GM18870 (cell line): ENCODE data around the gene GCNT4.
"Not testable (repeated sequence)": the region's sequence is repeated elsewhere in the genome, so short reads cannot be mapped to it uniquely, and the experiment has no call there.

Experiments
- ATAC-seq: cut with Tn5 transposase; IDR thresholded peaks from one replicate; pipeline ENCODE4 v1.9.1; 2021; ENCODE audit warnings: moderate library complexity; ENCODE audit not compliant: unreplicated experiment

GCNT4 gene, protein sequence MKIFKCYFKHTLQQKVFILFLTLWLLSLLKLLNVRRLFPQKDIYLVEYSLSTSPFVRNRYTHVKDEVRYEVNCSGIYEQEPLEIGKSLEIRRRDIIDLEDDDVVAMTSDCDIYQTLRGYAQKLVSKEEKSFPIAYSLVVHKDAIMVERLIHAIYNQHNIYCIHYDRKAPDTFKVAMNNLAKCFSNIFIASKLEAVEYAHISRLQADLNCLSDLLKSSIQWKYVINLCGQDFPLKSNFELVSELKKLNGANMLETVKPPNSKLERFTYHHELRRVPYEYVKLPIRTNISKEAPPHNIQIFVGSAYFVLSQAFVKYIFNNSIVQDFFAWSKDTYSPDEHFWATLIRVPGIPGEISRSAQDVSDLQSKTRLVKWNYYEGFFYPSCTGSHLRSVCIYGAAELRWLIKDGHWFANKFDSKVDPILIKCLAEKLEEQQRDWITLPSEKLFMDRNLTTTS

DNA sequence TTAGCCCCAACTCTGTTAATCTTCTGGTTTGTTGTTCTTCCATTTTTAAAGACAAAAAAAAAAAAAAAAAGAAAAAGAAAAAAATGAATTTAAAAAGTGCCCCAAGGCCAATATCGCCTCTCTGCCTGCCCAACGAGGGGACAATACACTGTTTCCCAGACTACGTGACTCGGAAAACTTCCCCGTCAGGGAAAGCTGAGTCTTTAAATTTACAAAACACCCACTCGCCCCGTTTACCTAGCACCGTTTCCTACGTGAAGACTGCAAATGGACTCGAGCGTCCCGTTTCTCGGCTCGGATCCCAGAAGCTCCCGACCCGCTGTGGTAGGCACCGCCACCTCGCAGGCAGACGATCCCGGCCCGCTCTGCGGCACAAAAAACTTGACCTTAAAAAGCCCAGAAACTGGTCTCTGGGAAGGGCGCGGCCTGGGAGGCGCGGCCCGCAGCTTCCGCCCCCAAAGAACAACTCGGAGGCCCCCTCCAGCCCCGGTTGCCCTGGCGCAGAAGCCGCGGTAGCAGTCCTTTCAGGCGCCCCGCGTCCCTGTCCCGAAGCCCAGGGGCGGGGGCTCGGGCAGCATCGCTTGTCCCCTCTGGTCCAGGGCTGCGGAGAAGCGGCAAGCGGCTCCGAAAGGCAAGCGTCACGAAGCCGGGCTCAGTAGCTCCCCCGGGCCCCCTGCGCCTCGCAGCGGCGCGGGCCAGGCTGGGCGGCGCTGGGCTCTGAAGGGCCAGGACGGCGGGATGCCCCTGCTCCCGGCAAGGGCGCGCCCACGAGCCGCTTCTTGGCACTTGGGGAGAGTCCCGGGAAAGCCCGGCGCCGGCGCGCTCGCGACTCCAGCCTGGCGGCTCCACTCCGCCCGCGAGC is at the start of gene GCNT4:
Gene GCNT4 (minus strand): TSS at position 367 of the 862 bp plus-strand sequence. CDS start 22,521 bp downstream, outside the sequence.
- ATAC-seq, result no peak

DNA sequence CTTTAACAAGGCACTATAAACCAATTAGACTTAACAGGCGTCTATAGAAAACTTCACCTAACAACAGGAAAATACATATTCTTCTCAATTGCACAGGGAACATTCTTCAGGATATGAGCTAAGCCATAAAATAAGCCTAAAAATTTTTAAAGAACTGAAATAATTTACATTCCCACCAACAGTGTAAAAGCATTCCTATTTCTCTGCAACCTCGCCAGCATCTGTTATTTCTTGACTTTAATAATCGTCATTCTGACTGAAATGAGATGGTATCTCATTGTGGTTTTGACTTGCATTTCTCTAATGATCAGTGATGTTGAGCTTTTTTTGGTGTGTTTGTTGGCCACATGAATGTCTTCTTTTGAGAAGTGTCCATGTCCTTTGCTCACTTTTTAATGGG is 43.6 kb upstream of the GCNT4 start:
- not testable (repeated sequence) for ATAC-seq

DNA sequence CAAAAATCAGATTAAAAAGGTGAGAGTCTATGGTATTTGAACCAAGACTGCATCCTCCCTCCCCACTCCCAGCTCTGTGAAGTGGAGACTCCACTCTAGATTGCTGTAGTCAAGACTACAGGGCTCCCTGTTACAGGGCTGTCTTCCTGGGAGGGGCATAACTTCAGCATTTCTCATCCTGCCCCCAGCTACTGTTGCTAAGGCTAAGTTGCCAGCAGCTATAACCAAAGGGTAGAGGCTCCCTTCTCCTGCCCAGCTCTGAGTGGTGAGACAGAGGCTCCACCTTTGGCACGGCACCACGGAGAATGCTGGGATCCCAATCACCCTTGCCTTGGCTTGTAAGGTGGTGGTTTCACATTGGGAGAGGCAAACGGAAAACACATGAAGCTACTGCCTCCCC is 39.2 kb upstream of the GCNT4 start:
- ATAC-seq, result no peak

DNA sequence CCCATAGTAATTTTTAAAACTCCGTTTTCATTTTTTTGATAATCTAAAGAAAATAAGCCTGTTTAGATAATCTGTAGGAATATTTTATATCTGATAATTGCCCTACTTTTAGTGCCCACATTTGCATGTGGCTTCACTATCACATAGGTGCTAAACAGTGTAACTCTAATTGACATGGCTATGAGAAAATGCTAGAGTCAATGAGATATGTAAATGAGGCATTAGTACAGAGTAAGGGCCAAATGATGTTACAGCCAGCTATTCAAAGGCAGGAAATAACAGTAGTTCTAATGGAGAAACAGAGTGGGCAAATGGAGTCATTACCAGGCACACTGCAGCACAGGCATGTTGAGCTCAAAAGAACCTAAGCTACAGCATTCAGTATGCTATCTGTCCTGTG is 37.3 kb upstream of the GCNT4 start:
- no peak for ATAC-seq

DNA sequence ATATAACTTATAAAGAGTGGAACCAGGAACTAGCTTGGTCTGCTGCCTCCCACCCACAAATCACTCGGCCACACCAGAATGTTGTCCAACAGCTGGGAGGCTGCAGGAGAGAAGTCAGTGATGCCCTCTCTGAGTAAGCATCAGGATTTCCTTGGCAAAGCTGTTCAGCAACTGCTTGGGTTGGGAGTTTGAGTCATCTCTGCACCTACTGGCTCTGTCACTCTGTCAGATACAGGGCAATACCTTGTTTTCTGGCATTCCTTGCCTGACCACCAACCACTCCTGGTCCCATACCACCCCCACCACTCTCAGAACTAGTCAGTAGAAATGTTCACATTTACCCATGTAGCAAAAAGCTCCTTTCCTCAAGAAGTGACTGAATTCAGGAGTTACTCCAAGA is 36.8 kb upstream of the GCNT4 start:
- no peak for ATAC-seq

DNA sequence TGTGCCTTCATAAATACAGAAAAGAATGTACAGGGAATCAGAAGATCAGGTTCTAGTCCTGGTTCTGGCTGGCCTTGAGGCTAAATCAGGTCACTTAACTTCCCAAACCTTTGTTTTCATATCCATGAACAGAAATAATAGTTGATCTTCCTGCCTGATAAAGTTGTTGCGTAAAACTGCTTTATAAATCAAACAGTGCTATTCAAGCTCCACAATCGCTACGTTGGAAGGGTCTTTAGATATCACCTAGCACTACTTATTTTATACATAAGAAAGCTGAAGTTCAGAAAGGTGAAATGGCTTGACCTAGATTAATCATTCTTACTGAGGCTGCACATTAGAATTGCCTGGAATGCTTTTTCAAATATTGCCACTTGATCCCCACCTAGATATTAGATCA is 36.3 kb upstream of the GCNT4 start:
- no peak for ATAC-seq

DNA sequence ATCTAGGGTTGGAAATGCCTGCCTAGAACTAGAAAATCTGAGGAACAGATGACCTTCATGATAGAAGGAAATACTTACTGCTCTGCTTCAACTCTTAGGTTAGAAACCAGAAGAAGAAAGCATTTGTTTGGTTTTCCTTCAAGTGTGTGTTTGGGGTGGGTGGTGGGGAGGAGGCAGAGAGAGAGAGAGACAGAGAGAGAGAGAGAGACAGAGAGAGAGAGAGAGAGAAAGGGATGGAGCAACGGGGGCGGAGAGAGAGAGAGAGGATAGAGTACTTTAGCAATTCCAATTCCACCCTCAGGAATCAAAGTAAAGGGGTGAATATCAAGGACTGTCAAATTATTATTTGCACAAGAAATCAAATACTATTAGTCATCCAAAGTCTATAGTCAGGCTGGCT is 29.2 kb upstream of the GCNT4 start:
- ATAC-seq, result no peak

DNA sequence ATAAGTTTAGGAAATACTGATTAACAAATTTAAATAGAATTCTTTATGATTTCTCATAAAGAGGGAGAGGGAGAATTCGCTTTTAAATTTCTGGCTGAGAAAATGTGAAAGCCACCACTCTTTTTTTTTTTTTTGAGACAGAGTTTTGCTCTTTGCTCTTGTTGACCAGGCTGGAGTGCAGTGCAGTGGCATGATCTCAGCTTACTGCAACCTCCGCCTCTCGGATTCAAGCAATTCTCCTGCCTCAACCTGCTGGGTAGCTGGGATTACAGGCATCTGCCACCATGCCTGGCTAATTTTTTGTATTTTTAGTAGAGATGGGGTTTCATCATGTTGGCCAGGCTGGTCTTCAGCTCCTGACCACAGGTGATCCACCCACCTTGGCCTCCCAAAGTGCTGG is 27.0 kb upstream of the GCNT4 start:
- not testable (repeated sequence) for ATAC-seq

DNA sequence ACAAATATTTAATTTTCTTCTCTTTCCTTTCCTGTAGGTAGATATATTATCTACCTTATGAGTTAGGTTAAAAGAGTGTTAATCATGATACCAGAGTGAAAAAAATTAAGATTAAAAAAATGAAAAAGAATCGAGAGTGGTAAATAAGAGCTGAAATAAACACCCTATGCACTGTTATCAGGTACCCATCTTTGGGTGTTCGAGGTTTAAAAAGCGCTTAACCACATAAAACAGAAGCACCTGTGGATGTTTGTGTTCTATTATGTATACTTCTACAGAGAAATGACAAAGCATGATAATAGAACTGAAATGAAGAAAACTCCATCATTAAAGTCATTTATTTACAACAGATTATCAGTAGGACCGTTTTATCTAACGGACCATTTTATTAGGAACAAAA is 25.7 kb upstream of the GCNT4 start:
- no peak for ATAC-seq

DNA sequence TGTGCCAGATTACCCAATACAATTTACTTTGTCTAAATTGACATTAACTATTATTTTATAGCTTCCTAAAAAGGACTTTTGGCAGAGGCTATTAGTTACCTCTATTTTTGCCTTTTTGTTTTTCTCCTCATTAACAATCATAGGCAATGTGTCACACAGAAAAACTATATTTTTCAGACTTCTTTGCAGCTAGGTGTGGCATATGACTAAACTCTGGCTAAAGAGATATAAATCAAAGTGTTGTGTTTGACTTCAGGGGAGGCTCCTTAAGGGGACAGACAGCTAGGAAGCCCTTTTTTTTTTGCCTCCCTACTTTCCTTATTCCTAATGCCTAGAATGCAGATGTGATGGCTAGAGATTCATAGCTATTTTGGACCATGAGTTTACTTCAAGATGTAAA is 19.7 kb upstream of the GCNT4 start:
- ATAC-seq, result no peak

DNA sequence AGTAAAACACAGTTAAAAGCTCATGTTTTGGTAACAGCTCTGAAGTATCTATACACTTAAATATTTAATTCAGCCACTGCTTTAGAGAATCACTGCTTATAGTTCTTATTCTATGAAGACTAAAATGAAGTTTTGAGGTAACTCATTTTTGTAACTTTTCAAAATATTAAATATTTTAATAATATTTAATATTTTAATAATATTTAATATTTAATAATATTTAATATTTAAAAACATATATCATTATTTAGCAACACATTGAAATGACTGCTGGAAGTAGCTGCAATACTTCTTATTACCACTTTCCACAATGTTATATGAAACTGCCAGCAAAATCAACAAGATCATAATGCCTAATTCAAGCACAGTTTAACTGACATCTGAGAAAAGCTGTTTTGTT is 18.7 kb upstream of the GCNT4 start:
- ATAC-seq, result no peak

DNA sequence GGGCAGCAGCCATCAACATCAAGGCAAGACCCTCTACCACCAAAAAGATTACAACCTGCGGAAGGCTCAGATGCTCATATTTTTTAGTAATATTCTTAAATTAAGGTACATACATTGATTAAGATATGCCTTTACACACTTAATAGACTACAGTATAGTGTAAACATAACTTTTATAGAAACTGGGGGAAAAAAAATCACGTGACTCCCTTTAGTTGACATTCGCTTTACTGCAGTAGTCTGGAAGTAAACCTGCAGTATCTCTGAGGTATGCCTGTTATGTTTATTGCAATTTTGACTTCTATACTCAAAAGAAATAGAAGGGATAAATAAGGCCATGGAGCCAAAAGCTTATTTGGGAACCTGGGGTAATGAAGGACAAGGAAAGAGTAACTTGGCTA is 15.1 kb upstream of the GCNT4 start:
- no peak for ATAC-seq

DNA sequence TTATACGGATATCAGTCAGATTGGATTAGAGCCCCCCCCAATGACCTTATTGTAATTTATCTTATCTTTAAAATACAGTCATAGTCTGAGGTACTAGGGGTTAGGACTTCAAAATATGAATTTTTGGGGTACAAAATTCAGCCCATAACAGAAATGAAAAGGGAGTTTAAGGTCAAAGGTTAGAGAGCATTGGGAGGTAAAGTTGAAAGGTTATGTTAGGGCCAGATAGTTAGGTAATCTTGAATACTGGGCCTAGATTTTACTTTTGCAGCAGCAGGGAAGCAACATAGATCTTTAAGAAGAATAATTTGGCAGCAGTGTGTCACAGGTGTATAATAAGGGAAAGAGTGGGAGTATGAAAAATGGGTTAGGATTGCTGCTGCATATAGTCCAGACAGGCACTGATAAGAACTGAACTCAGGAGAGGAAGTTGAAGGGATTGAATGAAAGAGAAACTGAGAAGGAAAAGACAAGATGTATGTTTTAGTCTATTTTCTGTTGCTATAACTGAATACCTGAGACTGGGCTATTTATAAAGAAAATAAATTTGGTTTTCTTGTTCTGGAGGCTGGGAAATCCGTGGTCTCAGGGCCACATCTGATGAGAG is 10.7 kb upstream of the GCNT4 start:
- peak; percentile 47 for ATAC-seq

DNA sequence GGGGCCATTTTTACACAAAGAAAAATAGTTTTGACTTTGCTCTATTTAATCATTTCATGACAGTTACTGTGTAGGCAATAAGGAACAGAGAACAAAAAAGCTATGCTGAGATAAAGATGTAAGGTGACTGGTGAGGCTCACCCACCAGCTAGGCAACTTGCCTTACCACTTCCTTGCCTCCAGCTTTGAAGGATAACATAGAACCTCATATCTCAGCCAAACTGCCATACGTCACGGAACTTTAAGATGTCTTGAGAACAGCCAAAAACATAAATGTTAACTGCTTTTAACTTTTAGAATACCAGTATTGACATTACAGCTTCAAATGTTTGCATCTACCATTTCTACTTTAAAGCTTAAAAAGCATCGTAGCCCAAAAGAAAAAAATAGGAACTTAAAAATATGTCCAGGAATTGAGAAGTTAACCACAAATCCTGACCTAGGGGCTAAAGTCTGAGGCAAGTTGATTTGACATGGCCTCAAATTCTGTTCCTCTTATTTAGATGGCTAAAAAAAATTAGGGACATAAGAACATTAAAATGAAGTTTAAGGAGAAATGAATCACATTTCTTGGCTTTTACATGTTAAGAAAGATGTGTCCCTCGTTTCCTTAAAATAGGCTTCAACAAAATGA is 7.7 kb upstream of the GCNT4 start:
- no peak for ATAC-seq

DNA sequence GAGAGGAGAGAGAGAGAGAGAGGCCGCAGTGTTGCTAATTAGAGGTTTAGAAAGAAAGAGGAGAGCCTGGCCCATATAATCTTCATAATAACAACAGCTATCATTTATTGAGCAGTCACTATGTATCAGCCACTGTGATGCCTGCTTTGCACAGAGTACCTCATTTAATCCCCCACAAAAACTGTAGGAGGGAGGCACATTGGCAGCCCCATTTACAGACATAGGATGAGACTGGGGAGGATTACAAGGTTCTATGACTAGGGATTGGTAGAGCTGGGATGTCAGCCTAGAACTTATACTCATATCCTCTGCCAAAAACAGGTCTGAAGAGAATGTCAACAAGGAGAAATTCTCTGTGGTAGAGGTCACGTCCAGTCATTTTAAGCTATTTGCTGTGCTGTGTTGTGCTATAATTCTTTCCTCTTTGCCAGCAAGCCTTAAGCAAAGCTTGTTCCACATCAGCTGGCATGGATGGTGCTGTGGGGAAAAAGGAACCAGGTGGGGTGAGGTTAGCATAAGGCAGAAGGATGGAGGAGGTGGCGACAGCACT is 6.7 kb upstream of the GCNT4 start:
- ATAC-seq, result no peak

DNA sequence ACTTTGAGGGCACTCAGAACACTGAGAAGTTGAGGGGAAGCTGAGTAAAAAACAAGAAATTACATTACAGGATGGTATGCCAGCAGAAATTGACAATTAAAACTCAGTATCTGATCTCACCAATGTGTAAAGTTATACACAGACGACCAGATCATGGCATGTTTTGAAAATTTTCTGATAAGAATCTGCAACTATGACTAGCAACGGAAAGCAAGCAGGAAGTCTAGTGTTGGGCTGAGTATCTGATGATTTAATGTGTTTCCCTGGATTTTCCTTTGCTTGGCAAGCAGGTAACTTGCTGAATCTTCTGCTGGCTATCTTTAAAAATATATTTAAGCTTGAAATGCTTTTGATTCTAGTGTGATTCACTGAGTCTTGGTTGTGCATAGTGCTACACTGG is 5.2 kb upstream of the GCNT4 start:
- ATAC-seq, result no peak

DNA sequence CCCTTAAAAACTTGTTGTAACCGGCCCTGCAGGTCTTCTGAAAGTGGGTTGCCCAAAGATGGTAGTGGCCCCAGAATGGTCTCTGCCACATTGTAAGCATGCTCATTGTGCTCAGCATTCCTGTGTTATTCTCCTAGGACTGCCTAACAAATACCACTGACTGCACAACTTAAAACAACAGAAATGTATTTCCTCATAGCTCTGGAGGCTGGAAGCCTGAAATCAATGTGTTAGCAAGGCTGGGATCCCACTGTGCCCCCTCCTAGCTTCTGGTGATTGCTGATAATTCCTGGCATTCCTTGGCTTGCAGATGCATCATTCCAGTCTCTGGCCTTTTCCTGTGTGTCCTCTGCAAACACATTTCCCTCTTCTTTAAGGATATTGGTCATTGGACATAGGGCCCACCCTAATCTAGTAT is 3.4 kb upstream of the GCNT4 start:
- no peak for ATAC-seq

DNA sequence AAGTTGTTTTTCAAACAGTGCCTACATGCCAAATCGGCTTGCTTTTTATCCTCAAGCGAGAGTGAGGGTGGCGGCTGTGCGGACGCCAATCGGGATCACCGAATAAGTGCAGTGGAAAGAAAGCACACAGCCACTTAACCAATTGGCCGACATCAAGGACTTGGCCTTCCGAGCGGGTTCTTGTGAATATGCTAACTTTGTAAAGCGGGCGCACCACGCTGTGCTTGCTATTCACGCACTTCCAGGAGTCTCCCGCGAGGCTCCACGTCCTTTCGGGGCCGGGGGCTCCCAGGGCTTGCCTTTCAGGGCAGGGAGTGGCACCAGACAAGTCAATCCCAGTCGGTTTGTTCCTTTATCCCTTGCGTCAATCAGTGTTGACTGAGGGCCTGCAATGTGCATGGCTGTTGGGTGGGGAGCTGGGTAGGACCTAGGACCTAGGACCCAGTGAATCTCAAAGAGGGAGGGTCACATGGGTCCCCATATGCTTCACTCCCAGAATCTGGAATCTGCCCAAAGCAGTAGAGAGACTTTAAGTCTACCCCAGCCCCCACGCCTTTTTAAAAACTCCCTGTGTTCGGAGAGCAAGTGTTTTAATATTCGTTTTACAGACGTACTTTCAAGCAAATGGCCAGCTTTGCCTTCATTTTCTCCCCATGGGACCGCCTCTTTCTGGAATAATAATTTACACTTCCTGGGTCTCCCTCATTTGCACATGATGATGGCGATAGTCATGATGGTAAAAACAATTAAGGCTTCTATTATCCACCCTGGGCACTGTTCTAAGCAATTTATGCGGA is 2.0 kb upstream of the GCNT4 start:
- ATAC-seq, result no peak

DNA sequence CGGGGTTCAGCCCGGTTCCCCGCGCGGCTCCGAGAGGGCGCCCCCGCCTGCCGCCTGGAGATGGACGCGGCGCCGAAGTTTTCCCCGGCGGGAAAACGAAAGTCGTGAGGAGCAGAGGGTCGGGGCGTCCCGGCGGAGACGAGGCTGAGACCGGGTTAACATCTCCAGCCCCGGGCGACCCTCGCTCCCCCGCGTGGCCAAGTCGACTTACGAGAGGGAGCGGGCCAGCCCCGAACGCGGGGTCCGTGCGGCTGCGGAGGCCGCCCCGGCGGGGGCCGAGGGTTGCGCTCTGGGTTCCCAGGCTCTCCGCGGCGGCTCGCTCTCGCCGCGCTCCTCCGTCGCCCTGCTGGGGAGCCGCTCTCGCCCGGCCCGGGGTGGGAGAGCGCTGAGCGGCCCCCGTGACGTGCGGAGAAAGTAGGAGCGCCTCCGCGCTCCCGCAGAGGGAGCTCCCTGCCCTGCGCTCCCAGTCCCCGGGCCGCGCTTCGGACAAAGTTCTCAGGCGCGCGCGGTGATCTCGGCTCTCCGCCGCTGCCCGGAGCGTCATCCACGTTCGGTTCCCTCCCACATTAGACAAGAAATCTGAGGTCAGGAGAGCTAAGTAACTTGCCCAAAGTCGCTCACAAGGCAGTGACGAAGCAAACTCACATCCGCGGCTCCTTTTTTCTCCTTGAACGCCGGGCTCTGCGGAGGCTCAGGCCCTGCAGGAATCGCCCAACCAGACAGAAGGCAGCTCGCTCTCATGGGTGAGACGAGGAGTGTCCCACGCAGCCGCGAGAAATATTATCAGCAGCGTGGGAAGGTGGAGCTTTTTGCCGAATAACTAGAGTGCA is 1.2 kb upstream of the GCNT4 start:
- ATAC-seq, result no peak

DNA sequence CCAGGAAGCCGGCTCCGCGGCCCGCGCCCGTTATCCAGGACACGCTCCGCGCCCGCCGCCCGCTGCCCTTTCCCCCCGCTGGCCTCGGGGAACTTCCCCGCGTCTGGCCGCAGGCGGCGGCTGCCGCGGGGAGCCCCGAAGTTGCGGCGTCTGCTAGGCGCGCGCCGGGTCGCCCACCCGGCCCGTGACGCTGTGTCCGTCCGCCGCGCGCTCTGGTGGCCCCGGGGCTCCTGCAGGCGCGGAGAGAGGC is 621 bp upstream of the GCNT4 start:
- no peak for ATAC-seq
